HCT116 (cell line): Measurements from ENCODE around the gene HGS. TPM values are rescaled to one million over a fixed set of nuclear protein-coding genes. Genes with fewer than 3 reads are reported as not detected.
A peak's percentile ranks its signal among the peaks of the same experiment; 100 is the strongest.

ENCODE experiments used
- ATAC-seq: fragments of 200-7000 bp; cut with Tn5 transposase; 2 replicates; pipeline ENCODE4 v1.9.1; 2020; ENCODE audit warnings: mild to moderate bottlenecking, moderate library complexity
- BruUV-seq: library from RNA; stranded (reverse); fragments of 400-500 nt; replicated peaks from 2 replicates; lab custom pipeline; 2021; lab: Mats Ljungman, UMichigan
- CTCF ChIA-PET: fragments of 300-600 bp; sonication (Branson Sonifier 250); formaldehyde crosslinking; loops from one replicate; lab custom pipeline; 2021; ENCODE audit warnings: antibody characterized with exemption; lab: Charles Lee
- POLR2A ChIA-PET: fragments of 300-600, 350-600 bp; sonication (Branson Sonifier 250); formaldehyde crosslinking; loops from one replicate; lab custom pipeline; 2021; ENCODE audit warnings: antibody characterized with exemption; lab: Charles Lee
- RAD21 ChIA-PET, 2 experiments: fragments of 300-600 bp; sonication (Branson Sonifier 250); formaldehyde crosslinking; loops; one replicate each; lab custom pipeline; 2023; ENCODE audit warnings: low total read pairs in 2 of 2; ENCODE audit not compliant: uncharacterized antibody in 2 of 2, unreplicated experiment in 2 of 2, low non-redundant PET in 1 of 2; lab: Charles Lee
- DNase-seq: peaks from one replicate; pipeline ENCODE4 v3.0.0-alpha.2; 2010; ENCODE audit warnings: low read depth, low spot score
- H2AFZ ChIP-seq: fragments of 200-600 bp; shearing (Covaris generic), sonication (generic); 2 replicates; pipeline ENCODE4 v1.6.1; 2017; ENCODE audit warnings: low read depth, mixed run types, mixed read lengths, antibody characterized with exemption, low read length; ENCODE audit not compliant: poor library complexity, severe bottlenecking
- H3K27ac ChIP-seq: 2 replicates; pipeline ENCODE4 v1.5.1; 2012; ENCODE audit warnings: low read depth, low read length
- H3K27me3 ChIP-seq: fragments of 200-600 bp; sonication (generic); 2 replicates; pipeline ENCODE4 v1.6.1; 2016; ENCODE audit warnings: mixed run types, low read length, mixed read lengths; ENCODE audit not compliant: insufficient read depth
- H3K36me3 ChIP-seq, 2 experiments: fragments of 200-500 bp in 1 of 2; fragments of 200-600 bp in 1 of 2; sonication (Bioruptor generic) in 1 of 2; sonication (generic) in 1 of 2; 2 replicates each; pipeline versions ENCODE4 v1.5.1 to v1.6.1; 2014 to 2016; ENCODE audit warnings: low read length in 2 of 2, inconsistent platforms in 1 of 2, mixed read lengths in 1 of 2, mixed run types in 1 of 2; ENCODE audit not compliant: insufficient read depth in 2 of 2, control insufficient read depth in 1 of 2
- H3K4me1 ChIP-seq, 2 experiments: fragments of 200-600 bp in 1 of 2; sonication (generic) in 1 of 2; 2 replicates each; pipeline versions ENCODE4 v1.5.1 to v1.6.1; 2012 to 2017; ENCODE audit warnings: low read length in 2 of 2, inconsistent platforms in 1 of 2, mild to moderate bottlenecking in 1 of 2, mixed read lengths in 1 of 2, mixed run types in 1 of 2, moderate library complexity in 1 of 2; ENCODE audit not compliant: insufficient read depth in 2 of 2, control insufficient read depth in 1 of 2
- H3K4me2 ChIP-seq: fragments of 200-600 bp; sonication (generic); 2 replicates; pipeline ENCODE4 v1.6.1; 2017; ENCODE audit warnings: mixed run types, low read length, mixed read lengths
- H3K4me3 ChIP-seq, 2 experiments: fragments of 200-600 bp in 1 of 2; sonication (generic) in 1 of 2; replicated peaks in 1 of 2; 2 replicates each; pipeline ENCODE4 v1.5.1; 2011 to 2016; ENCODE audit warnings: low read length in 2 of 2, control low read depth in 1 of 2, low read depth in 1 of 2, mild to moderate bottlenecking in 1 of 2, mixed read lengths in 1 of 2, mixed run types in 1 of 2
- H3K79me2 ChIP-seq: fragments of 200-600 bp; sonication (generic); 2 replicates; pipeline ENCODE4 v1.6.1; 2017; ENCODE audit warnings: mild to moderate bottlenecking, mixed run types, low read length, moderate library complexity, mixed read lengths; ENCODE audit not compliant: insufficient read depth
- H3K9ac ChIP-seq: fragments of 200-600 bp; sonication (generic); 2 replicates; pipeline ENCODE4 v1.6.1; 2016; ENCODE audit warnings: low read length, mixed read lengths
- H3K9me2 ChIP-seq: fragments of 200-600 bp; sonication (generic), shearing (Covaris generic); 2 replicates; pipeline ENCODE4 v1.6.1; 2017; ENCODE audit warnings: mixed run types, mild to moderate bottlenecking, moderate library complexity; ENCODE audit not compliant: insufficient read depth
- H3K9me3 ChIP-seq, 2 experiments: fragments of 200-500 bp in 1 of 2; fragments of 200-600 bp in 1 of 2; sonication (Bioruptor generic) in 1 of 2; sonication (generic) in 1 of 2; 2 replicates each; pipeline ENCODE4 v1.6.1; 2014 to 2017; ENCODE audit warnings: low read length in 2 of 2, mixed read lengths in 2 of 2, inconsistent platforms in 1 of 2, low read depth in 1 of 2, mild to moderate bottlenecking in 1 of 2, mixed run types in 1 of 2, moderate library complexity in 1 of 2; ENCODE audit not compliant: control insufficient read depth in 1 of 2, insufficient read depth in 1 of 2
- H4K20me1 ChIP-seq: fragments of 200-600 bp; sonication (generic), shearing (Covaris generic); 2 replicates; pipeline ENCODE4 v1.6.1; 2017; ENCODE audit warnings: mixed run types, mild to moderate bottlenecking, moderate library complexity; ENCODE audit not compliant: insufficient read depth
- CBX3 ChIP-seq: IDR thresholded peaks from 2 replicates; pipeline ENCODE4 v1.6.1; 2012; ENCODE audit warnings: low read depth
- CEBPB ChIP-seq: IDR thresholded peaks from 2 replicates; pipeline ENCODE4 v1.6.1; 2012; ENCODE audit warnings: low read depth
- CTCF ChIP-seq, 3 experiments: fragments of 200-600 bp in 1 of 3; sonication (generic) in 1 of 3; IDR thresholded peaks in 2 of 3; conservative IDR thresholded peaks in 1 of 3; 2 replicates each; pipeline ENCODE4 v1.5.1; 2012 to 2017; ENCODE audit warnings: low read depth in 2 of 3, low read length in 2 of 3, antibody characterized with exemption in 1 of 3, borderline replicate concordance in 1 of 3, control low read depth in 1 of 3, mild to moderate bottlenecking in 1 of 3, mixed read lengths in 1 of 3, mixed run types in 1 of 3, moderate library complexity in 1 of 3; ENCODE audit not compliant: insufficient read depth in 1 of 3
- ELF1 ChIP-seq: IDR thresholded peaks from 2 replicates; pipeline ENCODE4 v1.6.1; 2012; ENCODE audit warnings: low read depth, borderline replicate concordance
- EZH2 ChIP-seq: fragments of 200-600 bp; sonication (generic); IDR thresholded peaks from 2 replicates; pipeline ENCODE4 v1.6.1; 2017; ENCODE audit warnings: antibody characterized with exemption, mixed run types
- EZH2phosphoT487 ChIP-seq: fragments of 200-600 bp; IDR thresholded peaks from 2 replicates; pipeline ENCODE4 v1.6.1; 2018; ENCODE audit warnings: antibody characterized with exemption, borderline replicate concordance
- FOSL1 ChIP-seq: IDR thresholded peaks from 2 replicates; pipeline ENCODE4 v1.6.1; 2012; ENCODE audit warnings: low read depth
- JUND ChIP-seq: IDR thresholded peaks from 2 replicates; pipeline ENCODE4 v1.6.1; 2012
- MAX ChIP-seq: IDR thresholded peaks from 2 replicates; pipeline ENCODE4 v1.6.1; 2012
- POLR2A ChIP-seq: IDR thresholded peaks from 2 replicates; pipeline ENCODE4 v1.7.0; 2011; ENCODE audit warnings: borderline replicate concordance; ENCODE audit not compliant: insufficient read depth, insufficient read length; ENCODE audit errors: extremely low read depth
- POLR2AphosphoS5 ChIP-seq: IDR thresholded peaks from 2 replicates; pipeline ENCODE4 v1.6.1; 2011; ENCODE audit warnings: mild to moderate bottlenecking, low read depth, low read length, moderate library complexity
- RAD21 ChIP-seq: IDR thresholded peaks from 2 replicates; pipeline ENCODE4 v1.6.1; 2012; ENCODE audit warnings: low read depth, mild to moderate bottlenecking
- REST ChIP-seq: IDR thresholded peaks from 2 replicates; pipeline ENCODE4 v1.6.1; 2012; ENCODE audit warnings: low read depth
- SIN3A ChIP-seq: IDR thresholded peaks from 2 replicates; pipeline ENCODE4 v1.6.1; 2012; ENCODE audit warnings: low read depth
- SP1 ChIP-seq: IDR thresholded peaks from 2 replicates; pipeline ENCODE4 v1.6.1; 2012; ENCODE audit warnings: low read depth
- TCF7L2 ChIP-seq: IDR thresholded peaks from 2 replicates; pipeline ENCODE4 v1.7.0; 2011; ENCODE audit warnings: borderline replicate concordance, inconsistent platforms; ENCODE audit not compliant: insufficient read depth, insufficient read length; ENCODE audit errors: extremely low read depth
- YY1 ChIP-seq: IDR thresholded peaks from 2 replicates; pipeline ENCODE4 v1.6.1; 2011; ENCODE audit warnings: low read length, low read depth, moderate library complexity, mild to moderate bottlenecking; ENCODE audit not compliant: insufficient replicate concordance; ENCODE audit errors: extremely low read depth
- ZBTB33 ChIP-seq: IDR thresholded peaks from 2 replicates; pipeline ENCODE4 v1.6.1; 2011; ENCODE audit warnings: mild to moderate bottlenecking, low read length, moderate library complexity; ENCODE audit not compliant: insufficient replicate concordance; ENCODE audit errors: extremely low read depth
- ZFX ChIP-seq: fragments of 450-650 bp; IDR thresholded peaks from 2 replicates; pipeline ENCODE4 v1.6.1; 2017
- intact Hi-C: fragments of 100-400 bp; cut with micrococcal nuclease; formaldehyde crosslinking; loops from 2 replicates; pipeline ENCODE4 v1.10.0; 2022
- total RNA-seq: library from RNA; stranded (reverse); gene quantifications from one replicate; pipeline ENCODE4 v1.2.1, GENCODE V29; 2021; ENCODE audit not compliant: unreplicated experiment

HGS gene
- total RNA-seq, 1 experiment from 2014 or later = 231 TPM

GRCh38 chr17:81665205-81666091 lies 18.4 kb upstream of the HGS start:
- H3K27me3 ChIP-seq = no peaks in the 10 kb centered on the region
- H3K4me1 ChIP-seq = peaks cover 40 to 48% of the 10 kb centered on the region in 2 experiments
- H2AFZ ChIP-seq = no peak overlapping the region
- peaks cover 17 to 33% of the 10 kb centered on the region in 2 experiments for H3K36me3 ChIP-seq
- H3K79me2 ChIP-seq = peaks cover 56% of the 10 kb centered on the region
- intact Hi-C loops = no loop called here
- POLR2A ChIA-PET = interaction anchor here (0.5 to 2.7 kb wide), 5 partner anchors 10 to 358 kb away, joined by 3 to 9 read pairs (median 5); partner anchors contain the start of genes ARL16, CENPX, HGS and LRRC45
- DNase-seq (no peak), ATAC-seq (peak; percentile 41)
- RAD21 ChIA-PET = no interaction called here
- CTCF ChIA-PET = no interaction called here
- H3K27ac ChIP-seq = peak overlapping the region; percentile 86
- H3K9me2 ChIP-seq = no peaks in the 10 kb centered on the region
- no peaks in the 10 kb centered on the region for H3K9me3 ChIP-seq
- H3K4me2 ChIP-seq = peak overlapping the region; percentile 89
- peak overlapping the region; percentile 97 for H3K9ac ChIP-seq
- H3K4me3 ChIP-seq = peak overlapping the region; percentile 78 to 84
- BruUV-seq = no TSS peak
- H4K20me1 ChIP-seq = peaks cover 3% of the 10 kb centered on the region; the same call in 1 of the 2 replicates
- TF ChIP-seq EZH2phosphoT487 (no peak), ZFX (0 out of 2 replicates have a peak, but pooled peaks have one; percentile 51), YY1 (peak; percentile 88), POLR2AphosphoS5 (peak; percentile 28), FOSL1 (no peak), POLR2A (peak; percentile 48), EZH2 (no peak), JUND (no peak), RAD21 (no peak), TCF7L2 (no peak), MAX (peak; percentile 100), SP1 (no peak), ELF1 (no peak), CEBPB (no peak), SIN3A (peak; percentile 46; the same call in 1 of the 2 replicates), CTCF (IDR thresholded peaks at IDR 0.05 in 2 of 3, conservative IDR thresholded peaks at IDR 0.05 in 1 of 3; ENCODE audit: borderline replicate concordance in 1 of 3, insufficient read depth in 1 of 3, low read depth in 2 of 3, low read length in 2 of 3) (no peak), CBX3 (peak; percentile 95), ZBTB33 (no peak), REST (no peak)
